ENCODE data around the gene SLFNL1. TPM values are rescaled to one million over a fixed set of nuclear protein-coding genes. Genes with fewer than 3 reads are reported as not detected.

The SLFNL1 gene
- total and polyA plus RNA-seq, 5 experiments from 2014 or later: 0.12 to 0.65 (median 0.47) TPM

- Mint-ChIP-seq H3K27ac (no peak overlapping the region), H3K4me1 (peaks cover 0 to 5% (median 0%) of the 10 kb centered on the region in 4 donors), H3K27me3 (peaks cover 0 to 4% (median 0%) of the 10 kb centered on the region in 5 donors), H3K36me3 (no peaks in the 10 kb centered on the region), H3K9me3 (no peaks in the 10 kb centered on the region), H3K4me3 (no peak overlapping the region)
- no peak for DNase-seq
- no peak for ATAC-seq
- POLR2A ChIA-PET: no interaction called here
Observed at GRCh38 chr1:40969445-40969844, 52.1 kb downstream of the SLFNL1 start.

GRCh38 chr1:40966417-40966816 lies 55.1 kb downstream of the SLFNL1 start:
- Mint-ChIP-seq H3K27me3 (peaks cover 0 to 4% (median 0%) of the 10 kb centered on the region in 5 donors), H3K36me3 (no peaks in the 10 kb centered on the region), H3K9me3 (no peaks in the 10 kb centered on the region), H3K27ac (no peak overlapping the region), H3K4me1 (peaks cover 0 to 2% (median 0%) of the 10 kb centered on the region in 4 donors), H3K4me3 (no peak overlapping the region)
- POLR2A ChIA-PET: interaction anchor here (1.3 kb wide), 1 partner anchor 13 kb away, joined by 3 read pairs; the partner anchor contains the start of gene CTPS1
- ATAC-seq (no peak), DNase-seq (no peak)

Other genes with a start within 250 kb of the SLFNL1 start
- under 1 TPM; 0.18 to 0.25 TPM for gene KCNQ4, start 237.9 kb downstream of the SLFNL1 start, total RNA-seq
- under 1 TPM; 0.08 to 0.17 (median 0.08) TPM for gene KCNQ4, start 237.9 kb downstream of the SLFNL1 start, polyA plus RNA-seq
- 10 to 100 TPM; 24.3 to 24.5 TPM for gene CITED4, start 159.4 kb downstream of the SLFNL1 start, total RNA-seq
- 10 to 100 TPM; 24.5 to 45.4 (median 27.4) TPM for gene CITED4, start 159.4 kb downstream of the SLFNL1 start, polyA plus RNA-seq
- 10 to 100 TPM; 22.5 to 25.6 TPM for gene CTPS1, start 42.0 kb downstream of the SLFNL1 start, total RNA-seq
- 10 to 100 TPM; 12.7 to 21.3 (median 19.0) TPM for gene CTPS1, start 42.0 kb downstream of the SLFNL1 start, polyA plus RNA-seq
- 10 to 100 TPM; 15.4 to 18.1 TPM for gene SCMH1, start 220.6 kb upstream of the SLFNL1 start, total RNA-seq
- gene SCMH1, start 220.6 kb upstream of the SLFNL1 start, polyA plus RNA-seq: 1 to 10 TPM; 2.5 to 7.3 (median 4.3) TPM